LHCN-M2 (cell line): ENCODE data around the gene KIF17. TPM values are rescaled to one million over a fixed set of nuclear protein-coding genes. Genes with fewer than 3 reads are reported as not detected.
"Not testable (repeated sequence)": the region's sequence is repeated elsewhere in the genome, so short reads cannot be mapped to it uniquely, and the experiment has no call there.

Experiments used
- DNase-seq: peaks from one replicate; pipeline ENCODE4 v3.0.0-alpha.2; 2012; ENCODE audit warnings: low read depth
- total RNA-seq: library from RNA; depleted of rRNA; stranded (reverse); fragments of >200 nt; gene quantifications from 2 replicates; pipeline ENCODE4 v1.2.3, GENCODE V29; 2014

The KIF17 gene
- total RNA-seq, 1 experiment from 2014 or later: 0.75 TPM

- DNase-seq: no peak
Observed at GRCh38 chr1:20691872-20692271, 25.9 kb downstream of the KIF17 start.

GRCh38 chr1:20689645-20690056, 28.2 kb downstream of the KIF17 start:
- no peak for DNase-seq

DNA sequence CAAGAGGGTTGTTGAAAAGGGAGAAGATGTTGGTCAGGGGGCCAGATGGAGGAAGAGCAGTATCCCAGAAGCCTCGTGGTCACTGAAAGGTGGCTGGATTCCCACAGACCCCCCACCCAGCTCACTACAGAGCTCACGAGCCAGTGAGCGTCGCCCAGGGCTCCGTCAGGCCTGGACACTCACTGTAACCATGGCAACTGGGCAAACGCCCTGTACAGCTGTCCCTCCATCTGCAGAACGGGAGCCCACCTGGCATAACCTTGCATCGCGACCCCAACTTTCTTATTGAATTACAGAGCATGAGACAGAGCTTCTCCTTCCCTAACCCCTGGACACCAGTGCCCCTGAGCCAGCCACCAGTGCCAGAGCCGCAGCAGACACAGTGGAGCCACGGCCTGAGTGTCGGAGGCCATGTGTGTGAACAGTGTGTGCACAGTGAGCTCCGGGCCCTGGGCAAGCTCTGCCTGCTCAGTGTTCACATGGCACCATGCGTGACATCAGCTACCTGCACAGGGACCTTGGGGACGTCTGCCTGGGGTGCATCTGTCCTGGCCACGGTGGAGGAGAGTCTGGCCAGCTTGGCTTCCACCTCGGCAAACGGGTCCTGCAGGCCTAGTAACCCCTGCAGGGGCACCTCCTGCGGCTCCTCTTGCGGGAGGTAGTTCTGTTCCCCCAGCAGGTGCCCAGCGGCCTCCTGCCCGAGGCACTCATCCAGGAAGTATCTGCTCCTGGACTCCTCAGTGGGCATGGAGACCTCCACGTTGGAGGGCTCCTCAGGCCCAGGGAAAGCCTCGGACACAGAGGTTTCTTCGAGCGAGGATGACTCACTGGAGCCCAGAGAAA, 30.7 kb downstream of the KIF17 start:
- DNase-seq: no peak

DNA sequence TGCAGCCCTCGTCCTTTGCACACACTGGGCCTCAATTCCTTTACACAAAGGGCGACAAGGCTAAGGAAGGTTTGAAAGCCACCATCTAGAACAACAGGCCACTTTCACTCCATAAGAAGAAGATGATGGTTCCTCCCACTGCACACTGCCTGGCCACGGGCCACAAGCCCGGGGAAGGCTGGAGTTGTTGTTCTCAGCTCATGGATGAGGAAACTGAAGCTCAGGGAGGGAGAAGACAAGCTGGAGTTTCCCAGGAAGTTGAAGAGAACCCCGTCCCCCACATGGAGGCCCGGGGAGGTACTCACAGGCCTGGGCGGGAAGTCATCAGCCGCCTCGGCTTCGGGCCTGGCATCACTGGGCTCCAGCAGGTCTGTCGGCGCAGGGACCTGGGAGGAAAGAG, 32.1 kb downstream of the KIF17 start:
- no peak for DNase-seq

DNA sequence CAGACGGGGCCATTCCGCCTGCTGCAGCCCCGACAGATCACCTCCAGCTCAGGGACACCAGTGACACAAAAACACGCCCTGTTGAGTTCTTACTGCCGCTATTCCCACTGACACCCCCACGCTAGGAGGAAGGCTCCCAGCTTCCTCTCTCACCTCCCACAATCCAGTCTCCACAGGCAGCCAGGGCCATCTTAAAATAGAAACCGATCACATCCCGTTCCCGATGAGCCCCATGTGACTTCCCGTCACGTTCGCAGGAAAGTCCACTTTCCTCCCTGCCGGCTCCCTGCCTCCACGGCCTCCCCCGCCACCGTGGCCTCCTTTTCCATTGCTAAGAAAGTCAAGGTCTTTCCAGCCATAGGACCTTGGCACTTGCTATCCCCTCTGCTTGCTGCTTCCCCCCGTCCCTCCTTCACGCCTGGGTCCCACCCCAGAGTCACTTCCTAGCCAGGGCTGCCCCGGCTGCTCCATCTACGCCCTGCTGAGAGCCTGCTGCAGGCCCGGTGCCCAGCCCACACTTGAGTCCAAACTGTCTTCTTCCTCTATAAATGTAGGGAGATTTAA, 32.6 kb downstream of the KIF17 start:
- no peak for DNase-seq

DNA sequence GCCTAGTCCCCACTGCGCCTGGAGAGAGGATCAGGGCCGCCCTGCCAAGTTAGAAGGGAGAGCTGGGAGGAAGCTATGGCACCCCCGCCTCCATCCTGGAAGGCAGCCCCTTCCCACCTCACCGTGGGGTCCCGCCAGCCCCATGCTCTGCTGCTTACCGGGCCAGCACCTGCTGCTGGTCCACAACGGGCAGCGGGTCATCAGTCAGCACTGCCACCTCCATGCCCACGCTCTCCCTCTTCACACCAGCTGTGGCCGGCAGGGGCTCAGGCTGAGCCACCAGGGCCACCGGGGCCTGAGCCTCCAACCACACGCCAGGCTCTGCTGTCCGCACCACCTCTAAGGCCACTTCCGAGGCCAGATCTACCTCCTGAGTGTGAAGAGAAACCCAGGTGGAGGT, 33.2 kb downstream of the KIF17 start:
- no peak for DNase-seq

GRCh38 chr1:20684050-20684620, 33.7 kb downstream of the KIF17 start:
- no peak for DNase-seq

DNA sequence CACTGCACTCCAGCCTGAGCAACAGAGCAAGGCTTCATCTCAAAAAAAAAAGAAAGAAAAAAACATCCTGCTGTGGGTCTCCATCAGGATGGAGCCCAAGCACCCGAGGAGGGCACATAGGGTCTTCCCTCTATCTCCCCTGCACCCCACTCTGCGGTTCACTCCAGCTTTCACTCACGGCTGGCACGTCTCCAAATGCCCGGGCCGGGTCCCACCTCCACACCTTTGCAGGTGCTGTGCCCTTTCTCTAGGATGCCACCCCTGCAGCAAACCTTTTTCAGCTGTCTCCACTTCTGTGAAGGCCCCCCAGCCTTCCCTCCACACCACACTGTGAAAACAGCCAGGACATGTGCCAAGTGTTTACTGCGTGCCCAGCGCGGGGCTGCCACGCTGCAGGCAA, 34.2 kb downstream of the KIF17 start:
- no peak for DNase-seq

GRCh38 chr1:20682571-20683236, 35.1 kb downstream of the KIF17 start:
- no peak for DNase-seq

- DNase-seq: no peak
Observed at GRCh38 chr1:20681999-20682398, 35.8 kb downstream of the KIF17 start.

DNA sequence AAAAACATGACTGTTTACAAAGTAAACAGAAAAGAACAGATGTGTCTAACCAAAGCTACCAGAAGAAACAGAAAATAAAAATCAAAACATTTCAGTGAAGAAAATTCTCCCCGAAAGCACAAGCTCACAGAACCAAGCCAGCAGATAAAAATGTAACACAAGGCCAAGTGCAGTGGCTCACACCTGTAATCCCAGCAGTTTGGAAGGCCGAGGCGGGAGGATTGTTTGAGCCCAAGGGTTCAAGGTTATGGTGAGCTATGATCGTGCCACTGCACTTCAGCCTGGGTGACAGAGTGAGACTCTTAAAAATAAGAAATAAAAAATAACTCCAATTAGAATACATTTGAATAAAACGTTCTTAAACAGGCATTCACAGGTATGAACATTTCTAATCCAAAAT, 37.5 kb downstream of the KIF17 start:
- no peak for DNase-seq

DNA sequence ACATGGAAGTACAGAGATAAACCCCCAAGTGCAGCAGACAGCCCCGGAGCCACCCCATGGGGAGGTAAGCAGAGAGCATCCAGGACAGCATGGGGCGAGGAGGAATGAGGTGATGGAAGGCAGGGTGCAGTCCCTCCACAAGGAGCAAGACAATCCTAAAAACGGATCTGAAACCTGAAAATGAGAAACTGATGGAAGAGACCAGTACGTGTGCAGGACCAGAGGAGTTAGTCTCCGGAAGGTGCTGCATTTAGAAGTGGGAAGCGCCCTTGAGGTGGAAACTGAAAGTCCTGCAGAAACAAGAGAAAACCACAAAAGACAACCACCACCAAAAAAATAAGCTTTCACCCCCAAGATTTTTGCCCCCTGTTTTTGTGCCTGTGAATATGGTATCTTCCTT, 39.2 kb downstream of the KIF17 start:
- no peak for DNase-seq

GRCh38 chr1:20673626-20674025, 44.2 kb downstream of the KIF17 start:
- not testable (repeated sequence) for DNase-seq

GRCh38 chr1:20672265-20672632, 45.6 kb downstream of the KIF17 start:
- no peak for DNase-seq

DNA sequence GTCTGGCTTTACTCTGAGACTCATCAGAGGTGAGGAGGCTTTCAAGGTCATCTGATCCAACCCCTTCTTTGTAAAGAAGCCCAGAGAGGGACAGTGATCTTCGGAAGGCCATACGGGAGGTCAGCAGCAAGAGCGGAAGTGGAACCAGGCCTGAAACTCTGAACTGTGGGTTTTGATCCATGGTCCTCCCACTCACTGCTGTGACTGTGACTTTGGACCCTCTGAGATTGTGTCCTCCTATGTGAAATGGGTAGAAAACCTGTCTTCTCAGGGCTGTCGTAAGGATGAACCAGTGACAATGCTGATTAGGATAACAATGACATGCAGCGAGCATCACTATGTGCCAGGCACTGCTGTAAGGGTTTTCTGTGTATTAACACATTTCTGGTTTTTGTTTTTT, 46.9 kb downstream of the KIF17 start:
- no peak for DNase-seq

- DNase-seq: no peak
Observed at GRCh38 chr1:20668581-20668980, 49.2 kb downstream of the KIF17 start.

- peak; percentile 40 for DNase-seq
Observed at GRCh38 chr1:20666804-20667203, 51.0 kb downstream of the KIF17 start.

- DNase-seq: no peak
Observed at GRCh38 chr1:20666146-20666545, 51.7 kb downstream of the KIF17 start.

GRCh38 chr1:20665726-20666125, 52.1 kb downstream of the KIF17 start:
- DNase-seq: no peak

DNA sequence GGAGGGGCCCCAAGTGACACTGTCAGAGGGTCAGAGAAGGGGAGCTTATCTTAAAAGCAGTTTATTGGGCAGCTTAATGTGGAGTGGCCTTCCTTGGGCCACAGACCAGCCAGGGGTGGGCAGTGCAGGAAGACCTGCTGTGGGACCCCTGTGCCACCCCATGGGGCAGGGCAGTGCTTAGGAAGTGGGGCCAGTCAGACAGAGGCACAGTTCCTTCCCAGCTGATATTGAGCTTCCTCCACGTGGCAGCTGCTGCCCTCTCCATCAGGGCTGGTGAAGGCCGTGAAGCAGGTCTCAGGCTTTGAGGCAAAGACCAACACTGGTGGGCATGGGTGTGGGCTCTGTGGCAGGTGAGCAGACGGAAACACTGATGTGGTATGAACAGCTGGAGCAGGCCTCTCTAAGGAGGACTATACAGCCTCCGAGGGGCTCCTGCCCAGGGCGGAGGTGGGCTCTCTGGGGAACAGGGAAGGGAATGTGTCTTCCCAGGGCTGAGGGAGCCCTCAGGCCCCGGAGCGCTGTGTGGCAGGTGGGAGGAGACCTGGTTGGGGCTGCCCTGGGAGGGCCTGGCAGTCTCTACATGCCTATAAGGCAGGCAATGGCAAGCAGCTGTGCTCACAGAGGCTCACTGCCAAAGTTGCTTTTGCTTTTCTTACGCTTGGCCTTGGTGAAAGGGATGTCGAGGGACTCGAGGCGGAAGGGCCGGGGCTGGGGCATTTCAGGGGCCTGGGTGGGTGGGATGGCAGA, 53.7 kb downstream of the KIF17 start:
- no peak for DNase-seq

DNA sequence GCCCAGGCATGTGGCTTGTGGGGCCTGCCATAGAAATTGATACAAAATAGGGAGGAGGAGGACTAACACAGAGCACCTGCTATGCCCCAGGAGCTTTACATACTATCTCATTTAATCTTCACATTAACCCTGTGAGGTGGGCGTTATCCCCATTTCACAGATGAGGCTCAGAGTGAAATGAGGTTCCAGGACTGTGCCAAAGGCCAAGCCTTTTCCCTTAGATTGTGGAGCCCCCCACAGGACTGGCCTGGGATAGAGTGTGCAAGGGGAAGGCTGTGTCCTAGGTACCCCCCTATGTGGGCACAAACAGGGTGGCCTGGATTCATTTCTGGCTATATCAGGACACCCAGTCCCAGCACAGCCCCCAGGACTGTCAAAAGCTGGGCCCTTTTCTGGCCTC, 54.4 kb downstream of the KIF17 start:
- DNase-seq: no peak

DNA sequence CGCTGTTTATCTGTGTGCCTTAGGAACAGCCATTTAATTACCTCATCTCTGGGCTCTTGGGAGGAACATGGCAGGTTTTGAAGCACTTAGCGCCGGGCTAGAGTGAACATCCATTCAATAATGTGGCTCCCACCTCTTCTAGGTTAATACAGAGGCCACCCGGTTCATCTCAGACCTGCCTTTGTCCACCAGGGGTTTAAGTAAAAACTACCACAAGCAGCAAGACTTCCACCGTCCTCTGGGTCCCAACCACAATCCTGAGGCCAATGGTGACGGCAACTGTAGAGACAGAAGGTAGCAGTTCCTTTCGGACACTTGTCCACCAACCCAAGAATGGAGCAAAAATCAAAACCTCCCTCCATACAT, 55.7 kb downstream of the KIF17 start:
- no peak for DNase-seq
